Peyer's patch (tissue), 4 donors: ENCODE results near the gene UBR2.

Experiments used
- POLR2A ChIP-seq, 2 donors: fragments of 450-650 bp; IDR thresholded peaks; one replicate each; pipeline ENCODE4 v1.5.1; 2017; ENCODE audit warnings: antibody characterized with exemption in 2 of 2, mild to moderate bottlenecking in 2 of 2, moderate library complexity in 2 of 2
- TF ChIP-seq, protein P1 (sequence below), 6 experiments: fragments of 450-650 bp in 4 of 6; fragments of 200-600 bp in 2 of 6; sonication (generic) in 1 of 6; IDR thresholded peaks; one replicate each; pipeline ENCODE4 v1.5.1; 2017 to 2019; ENCODE audit warnings: antibody characterized with exemption in 6 of 6, mild to moderate bottlenecking in 3 of 6, moderate library complexity in 1 of 6

- TF ChIP-seq, protein P1, sequence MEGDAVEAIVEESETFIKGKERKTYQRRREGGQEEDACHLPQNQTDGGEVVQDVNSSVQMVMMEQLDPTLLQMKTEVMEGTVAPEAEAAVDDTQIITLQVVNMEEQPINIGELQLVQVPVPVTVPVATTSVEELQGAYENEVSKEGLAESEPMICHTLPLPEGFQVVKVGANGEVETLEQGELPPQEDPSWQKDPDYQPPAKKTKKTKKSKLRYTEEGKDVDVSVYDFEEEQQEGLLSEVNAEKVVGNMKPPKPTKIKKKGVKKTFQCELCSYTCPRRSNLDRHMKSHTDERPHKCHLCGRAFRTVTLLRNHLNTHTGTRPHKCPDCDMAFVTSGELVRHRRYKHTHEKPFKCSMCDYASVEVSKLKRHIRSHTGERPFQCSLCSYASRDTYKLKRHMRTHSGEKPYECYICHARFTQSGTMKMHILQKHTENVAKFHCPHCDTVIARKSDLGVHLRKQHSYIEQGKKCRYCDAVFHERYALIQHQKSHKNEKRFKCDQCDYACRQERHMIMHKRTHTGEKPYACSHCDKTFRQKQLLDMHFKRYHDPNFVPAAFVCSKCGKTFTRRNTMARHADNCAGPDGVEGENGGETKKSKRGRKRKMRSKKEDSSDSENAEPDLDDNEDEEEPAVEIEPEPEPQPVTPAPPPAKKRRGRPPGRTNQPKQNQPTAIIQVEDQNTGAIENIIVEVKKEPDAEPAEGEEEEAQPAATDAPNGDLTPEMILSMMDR (IDR thresholded peaks at IDR 0.05): no peak
- TF ChIP-seq POLR2A (IDR thresholded peaks at IDR 0.05): no peak
Measured at GRCh38 chr6:42627674-42628073, 63.8 kb downstream of the UBR2 start.
